ENCODE results near the gene NPAS3.

- TF ChIP-seq CTCF (IDR thresholded peaks at IDR 0.05) (no peak), POLR2A (IDR thresholded peaks at IDR 0.05) (no peak)
These were observed 829.8 kb downstream of the NPAS3 start for GRCh38 chr14:33768458-33768830.
